ENCODE results near the gene MAPK7.

Gene MAPK7

GRCh38 chr17:19369107-19369778, 9.1 kb upstream of the MAPK7 start:
- no peak for TF ChIP-seq CTCF (IDR thresholded peaks at IDR 0.05; ENCODE audit: low read length, missing control alignments)
- DNase-seq (ENCODE audit: low read depth) = no peak
- H3K4me3 ChIP-seq (replicated peaks; ENCODE audit: low read depth, low read length) = no peak overlapping the region

GRCh38 chr17:19369846-19370492, 8.3 kb upstream of the MAPK7 start:
- TF ChIP-seq CTCF (IDR thresholded peaks at IDR 0.05; ENCODE audit: low read length, missing control alignments) = no peak
- no peak overlapping the region for H3K4me3 ChIP-seq (replicated peaks; ENCODE audit: low read depth, low read length)
- no peak for DNase-seq (ENCODE audit: low read depth)

- TF ChIP-seq CTCF (IDR thresholded peaks at IDR 0.05; ENCODE audit: low read length, missing control alignments) = no peak
Observed at GRCh38 chr17:19370493-19370960, 7.8 kb upstream of the MAPK7 start.

GRCh38 chr17:19371259-19372010, 6.9 kb upstream of the MAPK7 start:
- no peak for DNase-seq (ENCODE audit: low read depth)

More at GRCh38 chr17:19370493-19370960, 7.8 kb upstream of the MAPK7 start:
- no peak overlapping the region for H3K4me3 ChIP-seq (replicated peaks; ENCODE audit: low read depth, low read length)
- DNase-seq (ENCODE audit: low read depth) = no peak

GRCh38 chr17:19372011-19372370, 6.3 kb upstream of the MAPK7 start:
- no peak for TF ChIP-seq CTCF (IDR thresholded peaks at IDR 0.05; ENCODE audit: low read length, missing control alignments)
- no peak for DNase-seq (ENCODE audit: low read depth)
- no peak overlapping the region for H3K4me3 ChIP-seq (replicated peaks; ENCODE audit: low read depth, low read length)

More at GRCh38 chr17:19371259-19372010, 6.9 kb upstream of the MAPK7 start:
- H3K4me3 ChIP-seq (replicated peaks; ENCODE audit: low read depth, low read length) = no peak overlapping the region
- TF ChIP-seq CTCF (IDR thresholded peaks at IDR 0.05; ENCODE audit: low read length, missing control alignments) = no peak

- no peak for DNase-seq (ENCODE audit: low read depth)
- no peak overlapping the region for H3K4me3 ChIP-seq (replicated peaks; ENCODE audit: low read depth, low read length)
- TF ChIP-seq CTCF (IDR thresholded peaks at IDR 0.05; ENCODE audit: low read length, missing control alignments) = no peak
Observed at GRCh38 chr17:19372439-19372838, 5.9 kb upstream of the MAPK7 start.
